ENCODE data around the gene LHFPL3.

The LHFPL3 gene

DNA sequence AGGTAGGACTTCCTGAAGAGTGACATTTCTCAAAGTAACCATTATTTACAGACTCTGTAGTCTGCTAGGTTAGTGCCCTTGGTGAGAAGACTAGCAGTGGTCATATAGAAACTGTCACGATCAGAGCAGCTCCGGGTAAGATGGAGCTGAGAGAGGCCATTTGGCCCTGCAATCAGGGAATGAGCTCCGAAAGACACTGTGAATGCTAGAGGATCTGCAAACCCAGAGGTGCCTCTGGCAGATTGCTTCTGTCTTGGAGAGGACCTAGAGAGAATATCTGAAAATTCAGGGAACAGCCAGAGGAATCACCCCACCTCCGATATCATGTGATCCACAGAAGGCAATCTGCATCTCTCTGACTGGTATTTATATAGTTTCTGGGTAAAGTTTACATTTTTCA lies 438.7 kb downstream of the LHFPL3 start:
- FAIRE-seq = no peak

- no peak for FAIRE-seq
Measured at GRCh38 chr7:104767826-104768536, 439.6 kb downstream of the LHFPL3 start.

DNA sequence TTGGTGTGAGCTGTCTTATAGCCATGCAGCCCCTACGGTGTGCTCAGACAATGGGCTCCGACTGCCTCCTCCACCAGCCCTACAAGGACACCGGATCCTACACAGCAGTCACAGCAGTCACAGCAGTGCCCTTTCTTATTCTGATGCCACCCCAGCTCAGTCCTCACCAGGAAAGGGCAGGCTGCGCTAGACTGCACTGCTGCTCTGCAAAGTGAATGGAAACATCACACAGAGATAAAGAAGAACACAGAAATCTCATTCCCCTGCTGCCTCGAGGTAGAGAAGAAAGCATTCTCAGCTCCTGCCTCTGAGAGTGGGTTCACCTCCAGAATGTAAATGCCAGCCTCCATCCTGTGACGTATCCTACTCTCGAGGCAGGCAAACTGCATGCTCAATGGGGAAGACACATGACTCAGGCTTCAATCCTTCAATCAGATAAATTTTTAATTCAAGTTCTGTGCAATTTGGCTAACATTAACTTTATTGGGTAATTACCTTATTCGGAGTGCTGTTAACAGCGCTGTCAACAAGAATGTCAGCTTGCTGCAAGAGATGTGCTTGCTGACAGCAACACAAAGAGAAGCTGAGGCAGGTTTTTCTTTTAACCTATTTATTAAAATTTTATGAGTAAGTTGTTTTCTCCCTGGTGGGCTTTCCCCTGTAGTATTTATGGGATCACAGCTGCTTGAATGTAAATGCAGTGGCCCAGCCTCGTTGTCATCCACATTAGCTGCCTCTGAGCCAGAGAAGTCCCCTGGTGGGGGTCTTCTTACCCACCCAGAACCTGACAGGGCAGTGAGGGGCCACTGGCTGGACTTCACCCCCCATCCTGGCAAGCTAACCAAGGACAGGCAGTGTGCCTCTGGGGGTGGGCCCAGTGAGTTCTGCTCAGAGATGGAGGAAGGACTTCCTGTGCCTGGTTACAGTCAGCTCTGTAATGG lies 444.3 kb downstream of the LHFPL3 start:
- no peak for FAIRE-seq

GRCh38 chr7:104773796-104774195 lies 445.4 kb downstream of the LHFPL3 start:
- FAIRE-seq = no peak

GRCh38 chr7:104775531-104775930 lies 447.1 kb downstream of the LHFPL3 start:
- no peak for FAIRE-seq

DNA sequence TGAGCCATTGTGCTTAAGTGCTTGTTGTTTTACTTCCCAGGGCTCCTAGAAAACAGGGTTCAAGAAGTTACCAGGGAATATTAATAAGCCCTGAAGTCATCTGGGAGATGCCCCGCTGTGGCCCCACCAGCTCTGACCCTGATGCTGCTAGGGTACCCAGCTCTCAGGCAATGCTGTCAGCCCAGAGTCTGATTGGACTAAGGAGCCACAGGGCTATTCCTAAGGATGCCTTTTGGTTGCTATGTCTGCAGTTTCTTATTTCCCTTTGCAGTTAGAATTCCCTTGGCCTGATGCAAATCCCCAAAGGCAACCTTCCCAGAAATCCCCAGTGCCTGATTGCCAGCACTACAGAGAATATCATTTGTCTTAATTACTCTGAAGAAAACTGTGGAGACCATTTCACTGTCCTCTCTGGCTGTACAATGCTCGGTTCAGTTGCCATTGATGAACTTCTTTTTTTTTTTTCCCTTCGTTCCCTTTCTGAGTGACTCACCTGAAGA lies 448.9 kb downstream of the LHFPL3 start:
- no peak for FAIRE-seq

- FAIRE-seq = no peak
Measured at GRCh38 chr7:104779888-104780287, 451.5 kb downstream of the LHFPL3 start.

DNA sequence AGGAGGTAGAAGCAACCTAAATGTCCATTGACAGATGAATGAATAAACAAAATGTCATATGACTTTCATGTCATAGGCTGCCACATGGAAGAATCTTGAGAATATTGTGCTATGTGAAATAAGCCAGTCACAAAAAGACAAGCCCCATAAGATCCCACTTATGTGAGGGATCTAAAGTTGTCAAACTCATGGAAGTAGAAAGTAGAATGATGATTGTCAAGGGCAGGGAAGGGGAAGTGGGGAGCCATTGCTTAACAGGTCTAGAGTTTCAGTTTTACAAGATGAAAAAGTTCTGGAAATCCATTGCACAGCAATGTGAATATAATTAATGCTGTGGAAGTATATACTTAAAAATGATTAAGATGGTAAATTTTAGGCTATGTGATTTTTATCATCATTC lies 456.3 kb downstream of the LHFPL3 start:
- FAIRE-seq = no peak

DNA sequence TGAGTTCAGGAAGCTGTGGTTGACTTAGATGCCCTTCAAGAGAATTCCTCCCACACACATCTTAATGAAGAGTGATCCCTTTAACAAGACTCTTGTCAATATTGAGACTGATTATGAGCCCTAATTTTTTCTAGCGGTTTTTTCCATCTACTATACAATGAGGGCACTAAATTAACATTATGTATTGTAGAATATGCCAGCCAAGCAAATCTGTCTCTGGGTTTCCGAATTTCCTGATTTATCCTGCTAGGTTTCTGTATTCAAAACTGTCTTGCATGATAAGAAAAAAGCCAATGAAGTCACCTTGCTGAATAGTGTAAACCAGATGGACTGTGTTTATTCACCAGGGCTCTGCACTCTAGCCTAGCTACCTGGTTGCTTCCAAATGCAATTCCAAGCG lies 461.4 kb downstream of the LHFPL3 start:
- FAIRE-seq = no peak

DNA sequence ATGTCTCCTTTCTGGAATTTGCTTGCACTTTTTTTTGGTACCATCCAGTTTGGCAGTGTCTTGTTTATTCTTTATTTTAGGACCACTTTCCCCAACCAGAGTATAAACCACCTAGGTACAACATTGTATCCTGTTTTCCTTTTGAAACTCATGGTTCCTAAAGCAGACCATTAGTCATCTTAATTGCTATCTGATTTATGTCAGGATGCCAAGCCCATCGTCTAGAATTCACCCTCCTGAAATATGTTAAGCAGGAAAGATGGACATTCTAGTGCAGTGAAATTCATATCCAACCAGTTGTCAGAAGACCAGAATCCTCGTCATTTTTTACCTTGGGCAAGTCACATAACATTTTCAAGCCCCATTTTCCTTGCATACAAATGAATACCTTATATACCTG lies 462.0 kb downstream of the LHFPL3 start:
- no peak for FAIRE-seq

GRCh38 chr7:104791080-104791479 lies 462.7 kb downstream of the LHFPL3 start:
- FAIRE-seq = no peak

DNA sequence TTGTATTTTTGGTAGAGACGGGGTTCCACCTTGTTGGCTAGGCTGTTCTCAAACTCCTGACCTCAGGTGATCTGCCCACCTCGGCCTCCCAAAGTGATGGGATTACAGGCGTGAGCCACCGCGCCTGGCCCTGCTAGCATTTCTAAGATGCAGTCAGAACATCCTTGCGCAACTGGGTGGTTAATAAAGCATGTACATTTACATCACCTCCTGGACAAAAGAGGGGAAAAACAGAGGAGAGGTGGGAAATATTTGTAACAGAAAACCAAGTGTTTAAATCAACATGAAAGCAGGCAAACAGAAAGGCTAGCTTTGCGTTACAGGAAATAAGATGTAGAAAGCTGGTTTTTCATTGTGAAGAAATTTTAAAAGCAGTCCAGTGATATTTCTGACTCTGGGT lies 464.7 kb downstream of the LHFPL3 start:
- no peak for FAIRE-seq

- FAIRE-seq = no peak
Measured at GRCh38 chr7:104794154-104794553, 465.8 kb downstream of the LHFPL3 start.

- FAIRE-seq = no peak
Measured at GRCh38 chr7:104794589-104794988, 466.2 kb downstream of the LHFPL3 start.

DNA sequence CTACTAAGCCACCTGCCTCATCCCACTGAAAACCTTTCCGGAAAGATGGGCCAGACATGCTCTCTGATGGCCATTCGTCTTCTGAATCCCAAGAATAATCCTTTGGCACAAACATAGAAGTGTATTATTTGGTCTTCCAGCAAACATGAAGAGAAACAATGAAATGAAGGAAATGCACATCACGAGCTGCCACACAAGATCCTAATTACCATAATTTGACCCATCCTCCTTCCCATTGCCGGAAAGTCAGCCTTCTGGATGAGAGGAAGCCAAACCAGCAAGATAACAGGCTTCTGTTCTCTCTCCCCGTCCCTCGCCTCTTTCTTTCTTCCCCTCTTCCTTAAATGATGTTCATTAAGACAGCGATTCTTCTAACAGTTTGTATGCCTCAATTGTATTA lies 466.7 kb downstream of the LHFPL3 start:
- no peak for FAIRE-seq

DNA sequence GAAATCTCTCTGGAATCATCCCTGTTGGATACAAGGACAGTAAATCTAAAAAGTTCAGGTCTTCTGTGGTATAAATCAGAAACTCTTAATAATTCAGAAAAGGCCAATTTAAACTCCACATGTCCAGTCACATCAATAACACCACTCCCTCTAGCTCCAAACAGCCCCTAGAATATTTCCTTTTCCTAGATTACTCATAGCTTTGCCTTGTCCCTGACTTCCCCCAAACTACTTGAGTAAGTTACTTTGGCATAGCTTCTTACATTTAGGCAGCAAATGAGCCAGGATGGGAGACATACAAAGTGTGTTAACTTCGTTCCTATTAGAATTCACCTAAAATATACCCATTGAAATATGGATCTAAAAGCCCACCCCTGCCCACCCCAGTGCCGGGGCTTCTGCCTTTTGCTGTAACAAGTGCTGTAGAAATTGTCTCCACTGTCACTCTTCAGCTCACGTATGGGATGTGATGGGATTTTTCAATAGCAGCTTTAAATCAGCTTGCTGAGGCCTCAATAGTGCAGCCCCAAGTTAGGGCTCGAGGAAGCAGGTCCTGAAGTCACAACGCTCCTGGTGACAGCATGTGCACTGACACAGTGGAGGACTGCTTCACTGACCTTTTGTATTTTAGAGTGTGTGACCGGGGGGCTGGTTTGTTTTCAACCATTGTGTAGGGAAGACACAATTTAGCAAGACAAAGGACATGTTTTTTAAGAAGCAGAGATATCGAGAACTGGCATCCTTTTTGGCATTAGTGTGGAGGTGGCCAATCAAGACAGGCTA lies 467.4 kb downstream of the LHFPL3 start:
- no peak for FAIRE-seq

DNA sequence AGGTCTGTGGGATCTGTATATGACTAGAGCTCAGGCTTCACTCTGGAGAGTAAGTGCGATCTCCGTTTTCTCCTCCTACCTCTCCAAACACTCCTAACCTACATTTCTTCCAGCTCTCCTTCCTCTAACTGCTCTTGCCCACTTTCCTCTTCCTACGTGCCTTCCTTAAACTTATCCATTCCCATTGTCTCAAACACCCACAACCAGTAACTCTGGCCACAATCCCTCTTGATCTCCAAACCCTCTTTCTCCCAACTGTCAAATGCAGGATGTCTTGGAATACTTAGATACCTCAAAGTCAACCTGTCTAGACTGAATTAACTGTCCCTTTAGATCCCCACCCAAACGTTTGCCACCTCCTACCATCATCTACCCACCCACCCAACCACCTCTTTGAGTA lies 471.9 kb downstream of the LHFPL3 start:
- FAIRE-seq = no peak

GRCh38 chr7:104801022-104801421 lies 472.6 kb downstream of the LHFPL3 start:
- no peak for FAIRE-seq

DNA sequence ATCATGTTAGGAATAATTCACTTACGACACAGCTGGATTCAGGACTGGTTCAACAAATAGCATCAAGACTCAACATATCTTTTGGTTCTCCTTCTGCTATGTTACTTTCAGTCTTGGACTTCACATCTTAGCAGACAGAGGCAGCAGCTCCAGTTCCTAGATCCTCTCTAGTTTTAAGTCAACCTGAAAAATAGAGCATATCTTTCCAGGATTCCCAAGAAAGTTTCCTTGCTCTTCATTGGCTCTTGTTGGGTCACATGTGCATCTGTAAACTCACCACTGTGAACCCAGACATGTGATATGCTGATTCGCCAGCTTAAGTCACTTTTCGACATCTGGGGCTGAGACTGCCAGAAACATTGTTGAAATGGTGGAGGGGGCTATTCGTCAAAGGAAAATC lies 475.5 kb downstream of the LHFPL3 start:
- FAIRE-seq = no peak

DNA sequence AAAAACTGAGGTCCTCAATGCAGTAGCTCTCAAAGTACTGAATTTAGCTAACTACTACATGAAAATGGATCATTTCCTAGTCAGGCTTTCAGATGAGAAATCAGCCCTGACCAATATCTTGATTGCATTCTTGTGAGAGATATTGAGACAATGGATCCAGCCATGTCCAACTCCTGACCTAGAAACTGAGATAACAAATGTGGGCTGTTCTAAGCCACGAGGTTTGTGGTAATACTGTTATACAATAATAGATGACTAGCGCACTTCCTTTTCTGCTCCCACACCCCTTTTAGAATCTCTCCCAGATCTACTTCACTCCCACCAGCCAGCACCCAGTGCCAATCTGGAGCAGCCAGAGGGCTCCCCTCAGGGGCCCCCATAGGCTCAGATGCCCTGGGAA lies 476.3 kb downstream of the LHFPL3 start:
- FAIRE-seq = no peak

DNA sequence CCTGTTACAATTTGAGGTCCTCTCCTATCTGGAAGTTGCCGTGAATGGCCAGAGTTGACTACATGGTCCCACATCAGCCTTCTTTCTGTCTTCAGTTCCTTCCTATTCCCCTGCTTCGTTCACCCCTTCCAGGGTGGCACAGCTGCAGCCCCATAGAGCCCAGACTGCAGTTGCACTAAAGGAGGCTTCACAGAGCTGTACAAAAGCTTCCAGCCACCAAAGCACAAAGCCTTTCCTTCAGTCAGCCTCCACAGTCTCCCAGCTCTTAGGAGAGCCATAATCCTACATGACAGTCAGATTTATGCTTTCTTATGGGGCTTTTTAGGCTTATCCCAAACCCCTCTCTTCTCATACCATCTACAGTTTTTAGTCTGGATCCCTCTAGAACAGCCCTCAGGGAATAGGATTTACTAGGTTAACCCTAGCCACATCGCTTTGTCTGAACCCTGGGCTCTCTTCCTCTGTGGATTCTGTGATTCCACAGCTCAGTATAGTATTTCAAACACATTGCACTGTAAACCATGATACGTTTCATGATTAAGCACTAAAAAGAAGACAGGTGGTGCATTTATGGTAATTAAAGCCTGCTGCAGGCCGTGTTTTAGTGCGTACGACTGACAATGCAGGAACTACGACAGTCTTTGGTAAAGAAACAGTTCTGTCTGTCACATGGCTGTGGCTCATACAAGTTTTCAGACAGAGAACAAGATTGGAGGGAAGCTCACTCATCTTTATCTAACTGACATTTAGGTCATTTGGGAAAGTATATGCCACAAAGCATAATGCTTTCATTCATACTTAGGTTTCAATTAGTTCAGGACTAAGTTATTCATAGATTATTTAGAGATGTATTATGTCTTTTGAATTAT lies 477.3 kb downstream of the LHFPL3 start:
- no peak for FAIRE-seq

DNA sequence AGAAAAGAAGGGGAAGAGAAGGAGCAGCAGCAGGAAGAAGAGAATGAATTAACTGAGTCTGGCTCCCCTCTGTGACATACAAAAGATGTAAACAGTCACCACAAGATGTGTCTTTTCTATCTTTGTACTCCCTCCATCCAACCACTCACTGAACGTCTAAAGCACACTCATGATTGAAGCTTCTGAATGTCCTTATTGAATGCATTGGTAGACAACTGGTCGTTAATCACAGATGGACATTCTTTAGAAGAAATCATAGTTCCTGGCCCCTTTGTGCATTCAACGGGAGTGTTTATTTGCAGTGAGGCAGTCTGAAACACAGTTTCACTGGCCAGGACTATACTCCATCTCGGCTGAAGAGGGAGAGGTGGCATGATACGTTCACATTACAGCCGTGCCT lies 479.3 kb downstream of the LHFPL3 start:
- no peak for FAIRE-seq

All from G401.6 (cell line).